ENCODE measurements around the gene MTFR1L. TPM values are rescaled to one million over a fixed set of nuclear protein-coding genes. Genes with fewer than 3 reads are reported as not detected.
A peak's percentile ranks its signal among the peaks of the same experiment; 100 is the strongest.

MTFR1L gene
- 55.2 TPM for total RNA-seq

DNA sequence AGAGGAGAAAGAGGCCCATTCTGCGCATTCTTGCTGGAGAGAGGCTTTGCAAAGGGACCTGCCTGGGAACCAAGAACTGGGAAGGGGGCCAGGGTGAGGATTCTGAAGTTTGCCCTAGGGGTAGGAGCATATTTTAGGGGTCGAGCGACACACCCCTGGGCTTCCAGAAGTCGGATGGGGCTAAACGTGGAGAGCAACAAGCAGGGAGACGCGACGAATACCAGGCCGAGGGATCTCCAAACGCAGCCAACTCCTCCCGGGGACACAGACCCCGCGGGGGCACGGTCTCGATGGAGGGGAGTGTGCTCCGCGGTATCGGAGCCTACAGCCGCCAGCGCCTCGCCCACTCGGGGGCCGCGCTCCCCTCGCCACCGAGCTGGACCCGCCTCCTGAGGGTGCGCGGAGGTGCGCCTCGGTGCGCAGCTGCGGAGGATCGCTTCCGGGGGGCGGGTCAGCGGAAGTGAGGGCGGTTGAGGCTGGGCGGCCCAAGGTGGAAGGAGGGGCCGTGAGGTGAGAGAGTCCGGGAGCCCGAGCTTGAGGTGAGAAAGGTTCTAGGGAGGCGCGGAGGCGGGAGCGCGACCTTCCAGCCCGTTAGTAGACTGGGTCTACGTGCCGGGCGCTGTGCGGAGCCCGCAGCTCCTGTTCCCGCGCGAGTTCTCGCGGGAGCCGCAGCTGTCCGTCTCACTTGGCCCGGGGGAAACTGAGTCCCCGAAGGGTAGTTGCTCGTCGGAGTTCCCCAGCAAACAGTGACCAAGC, at the start of gene MTFR1L:
MTFR1L (plus strand) TSS at position 464 of the 756 bp plus-strand sequence. CDS start 3,151 bp downstream, outside the sequence.
- DNase-seq (ENCODE audit: low read depth in 2 of 3, low spot score in 2 of 3): peak; percentile 82 to 89 (median 87)

- DNase-seq (ENCODE audit: low read depth in 2 of 3, low spot score in 2 of 3): no peak
These were observed 49.1 kb upstream of the MTFR1L start for GRCh38 chr1:25770541-25771220.

DNA sequence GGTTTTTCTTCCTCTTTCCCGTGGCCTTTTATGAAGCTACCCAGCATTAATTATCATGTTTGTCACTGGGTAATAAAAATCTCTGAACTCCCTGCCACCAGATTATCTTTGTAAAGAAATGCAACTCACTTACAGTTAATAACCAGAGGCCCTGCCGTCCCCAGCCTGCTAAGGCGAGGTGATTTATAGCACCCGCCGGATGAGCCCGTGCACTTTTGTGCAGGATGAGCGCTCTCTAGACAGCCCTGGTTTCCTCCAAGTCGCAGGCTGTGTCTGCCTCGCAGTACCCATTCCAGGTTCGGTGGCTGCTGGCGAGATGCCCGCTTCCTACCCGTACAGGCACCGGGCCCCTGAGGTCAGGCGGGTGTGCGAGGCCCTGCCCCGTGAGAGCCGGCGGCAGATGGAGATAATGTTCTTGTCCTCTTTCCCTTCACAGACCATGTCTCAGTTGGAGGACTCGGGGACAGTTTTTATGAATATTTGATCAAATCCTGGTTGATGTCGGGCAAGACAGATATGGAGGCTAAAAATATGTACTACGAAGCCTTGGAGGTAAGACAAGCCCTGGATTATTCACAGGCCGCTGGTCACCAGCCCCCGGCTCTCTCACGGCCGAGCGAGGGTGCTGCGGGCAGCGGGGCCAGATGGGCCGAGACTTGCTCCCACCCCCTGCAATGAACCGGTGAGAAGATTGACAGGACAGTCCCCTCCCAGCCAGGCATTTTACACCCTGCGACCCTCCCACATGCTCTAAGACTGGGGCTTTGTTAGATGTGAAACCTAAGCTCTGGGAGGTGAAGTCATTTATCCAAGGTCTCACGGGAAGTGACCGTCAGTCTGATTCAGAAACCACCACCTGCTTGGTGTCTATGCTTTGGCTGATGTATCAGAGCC, 48.3 kb upstream of the MTFR1L start:
- peak in 2 of 3 donors; percentile 81 to 92 for DNase-seq (ENCODE audit: low read depth in 2 of 3, low spot score in 2 of 3)

DNA sequence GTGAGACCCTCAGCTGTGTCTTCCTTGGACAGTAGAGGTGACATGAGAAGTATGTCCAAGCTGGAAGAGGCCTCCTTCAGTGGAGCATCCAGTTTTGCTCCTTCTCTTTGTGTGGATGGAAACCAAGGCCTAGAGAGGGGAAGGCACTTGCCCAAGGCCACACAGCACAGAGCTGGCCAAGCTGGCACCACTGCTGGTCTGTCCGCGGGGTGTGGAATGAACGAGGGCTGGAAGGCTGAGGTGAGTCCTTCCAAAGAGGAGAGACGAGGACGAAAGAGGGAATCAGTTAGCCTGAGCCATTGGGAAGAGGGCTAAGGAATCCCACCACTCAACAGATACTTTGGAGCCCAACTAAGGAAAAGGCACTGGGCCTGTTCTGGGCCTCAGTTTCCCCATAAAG, 47.6 kb upstream of the MTFR1L start:
- DNase-seq (ENCODE audit: low read depth in 2 of 3, low spot score in 2 of 3): no peak

GRCh38 chr1:25772692-25773245, 47.0 kb upstream of the MTFR1L start:
- DNase-seq (ENCODE audit: low read depth in 2 of 3, low spot score in 2 of 3): no peak

DNA sequence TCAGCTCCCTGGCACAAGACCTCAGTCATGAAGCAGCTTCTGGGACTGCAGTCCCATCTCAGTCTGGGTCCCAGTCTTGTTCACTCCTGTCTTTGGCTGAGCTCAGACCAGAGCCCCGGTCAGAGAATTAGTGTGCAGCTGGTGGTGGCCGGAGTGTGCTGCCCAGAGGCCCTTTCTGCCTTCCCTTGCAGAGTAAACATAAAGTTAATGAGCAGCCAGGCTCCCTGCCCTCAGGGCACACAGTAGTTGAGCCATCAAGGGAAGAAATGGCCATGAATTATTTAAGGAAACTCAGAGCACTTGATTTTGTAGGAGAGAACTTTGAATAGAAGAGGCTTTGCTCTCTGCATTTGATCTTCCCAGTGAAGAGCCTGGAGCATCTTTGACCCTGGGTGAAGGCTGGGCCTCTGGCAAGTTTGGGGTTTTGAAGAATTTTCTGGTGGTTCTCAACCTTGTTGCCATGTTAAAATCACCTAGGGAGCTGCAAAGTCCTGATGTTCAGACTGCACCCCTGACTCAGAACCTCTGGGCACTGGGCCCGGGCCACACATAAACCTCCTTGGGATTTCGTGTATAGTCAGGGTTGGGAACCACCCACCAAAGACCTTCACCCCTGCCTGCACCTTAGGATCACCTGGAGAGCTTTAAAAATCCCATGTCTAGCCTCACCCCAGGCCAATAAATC, 46.2 kb upstream of the MTFR1L start:
- no peak for DNase-seq (ENCODE audit: low read depth in 2 of 3, low spot score in 2 of 3)

DNA sequence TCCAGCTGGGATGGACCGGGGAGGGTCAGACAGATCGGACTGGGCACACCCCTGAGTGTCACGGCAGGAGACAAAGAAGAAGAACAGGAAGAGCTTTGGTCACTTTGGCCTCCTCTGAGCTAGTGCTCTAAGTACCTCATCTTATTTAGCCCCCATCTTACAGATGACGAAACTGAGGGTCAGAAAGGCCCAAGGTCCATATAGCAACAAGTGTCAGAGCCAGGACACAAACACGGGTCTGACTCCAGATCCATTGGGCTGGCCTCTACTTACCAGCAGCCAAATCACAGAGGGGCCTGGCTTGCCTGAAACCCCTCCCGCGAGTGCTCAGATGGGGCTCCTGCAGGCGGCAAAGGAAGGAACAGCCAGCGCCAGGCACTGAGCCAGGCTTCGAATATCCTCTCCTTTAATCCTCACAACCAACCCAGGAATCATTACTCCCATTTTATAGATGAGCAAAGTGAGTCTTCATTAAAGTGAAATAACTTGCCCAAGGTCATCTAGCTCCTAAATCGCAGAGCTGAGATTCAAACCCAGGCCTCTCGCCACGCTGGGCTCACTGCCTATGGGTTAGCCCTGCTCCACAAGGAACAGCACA, 45.4 kb upstream of the MTFR1L start:
- DNase-seq (ENCODE audit: low read depth in 2 of 3, low spot score in 2 of 3): no peak

DNA sequence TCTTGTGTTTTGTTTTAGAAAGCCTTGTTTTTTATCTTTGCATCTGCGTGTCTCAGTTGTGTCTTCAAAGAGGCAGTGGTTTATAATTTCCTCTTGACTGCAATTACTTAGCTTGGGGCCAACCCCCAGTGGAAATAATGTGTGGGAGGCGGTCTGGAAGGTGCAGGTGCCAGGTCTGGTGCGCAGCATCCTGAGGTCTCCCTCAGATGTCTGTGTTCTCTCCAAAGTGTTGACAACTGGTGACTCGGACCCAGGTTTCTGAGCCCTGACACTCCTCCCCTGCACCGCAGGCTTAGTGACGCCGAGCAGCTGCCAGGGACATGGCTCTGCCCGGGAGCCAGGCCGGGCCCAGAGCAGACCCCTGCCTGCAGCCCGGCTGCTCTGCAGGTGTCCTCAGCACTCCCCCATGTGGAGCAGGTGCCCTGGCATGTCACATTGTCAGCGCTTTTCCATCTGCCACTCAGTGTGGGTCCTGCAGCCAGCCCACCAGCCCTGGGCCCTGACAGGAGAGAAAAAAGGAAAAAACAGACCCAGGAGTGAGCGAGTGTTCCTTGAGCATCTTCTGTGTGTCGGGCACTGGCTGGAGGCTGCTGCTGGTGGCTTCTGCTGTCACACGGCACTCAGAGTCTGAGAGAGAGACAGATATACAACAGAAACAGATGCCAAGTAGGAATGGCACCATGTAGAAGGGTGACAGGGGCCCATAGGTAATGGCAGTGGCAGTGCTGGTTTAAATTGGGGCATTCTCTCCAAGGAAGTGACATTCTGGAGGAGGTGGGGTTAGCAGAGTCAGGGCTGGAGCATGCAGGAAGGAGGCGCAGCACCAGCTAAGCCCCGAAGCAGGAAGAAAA, 44.6 kb upstream of the MTFR1L start:
- peak in 2 of 3 donors; percentile 71 to 73 for DNase-seq (ENCODE audit: low read depth in 2 of 3, low spot score in 2 of 3)

GRCh38 chr1:25779388-25779787, 40.4 kb upstream of the MTFR1L start:
- no peak for DNase-seq (ENCODE audit: low read depth in 2 of 3, low spot score in 2 of 3)

DNA sequence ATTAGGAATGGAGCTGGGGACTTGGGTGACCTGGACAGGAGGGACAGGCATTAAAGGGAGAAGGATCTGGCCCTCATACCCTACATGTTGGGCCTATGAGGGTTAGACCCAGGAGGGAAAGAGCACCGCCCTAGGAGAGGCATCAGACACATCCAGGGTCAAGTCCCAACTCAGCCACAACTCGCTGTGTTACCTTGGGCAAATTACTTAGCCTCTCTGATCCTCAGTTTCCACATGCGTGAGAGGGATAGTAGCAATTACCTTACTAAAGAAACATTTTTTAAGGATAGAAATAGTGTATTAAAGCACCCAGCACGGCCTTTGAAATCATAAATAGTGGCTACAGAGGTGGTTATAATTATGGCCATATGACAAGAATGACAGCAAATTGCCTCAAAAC, 39.9 kb upstream of the MTFR1L start:
- DNase-seq (ENCODE audit: low read depth in 2 of 3, low spot score in 2 of 3): no peak

GRCh38 chr1:25780318-25781129, 39.2 kb upstream of the MTFR1L start:
- no peak for DNase-seq (ENCODE audit: low read depth in 2 of 3, low spot score in 2 of 3)

DNA sequence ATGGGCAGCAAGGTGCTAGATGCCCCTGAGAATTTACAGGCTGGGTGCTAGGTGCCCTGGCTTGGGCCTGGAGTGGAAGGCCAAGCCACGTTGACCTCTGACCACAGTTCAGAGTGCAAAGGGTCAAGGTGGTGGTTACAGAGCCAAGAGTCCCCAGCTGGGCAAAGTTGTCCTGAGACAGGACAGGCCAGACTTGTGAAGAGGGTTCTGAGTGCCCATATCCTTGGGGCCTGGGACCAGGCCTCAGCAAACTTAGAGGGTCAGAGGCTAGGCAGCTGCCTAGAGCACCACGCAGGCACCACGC, 38.7 kb upstream of the MTFR1L start:
- no peak for DNase-seq (ENCODE audit: low read depth in 2 of 3, low spot score in 2 of 3)

DNA sequence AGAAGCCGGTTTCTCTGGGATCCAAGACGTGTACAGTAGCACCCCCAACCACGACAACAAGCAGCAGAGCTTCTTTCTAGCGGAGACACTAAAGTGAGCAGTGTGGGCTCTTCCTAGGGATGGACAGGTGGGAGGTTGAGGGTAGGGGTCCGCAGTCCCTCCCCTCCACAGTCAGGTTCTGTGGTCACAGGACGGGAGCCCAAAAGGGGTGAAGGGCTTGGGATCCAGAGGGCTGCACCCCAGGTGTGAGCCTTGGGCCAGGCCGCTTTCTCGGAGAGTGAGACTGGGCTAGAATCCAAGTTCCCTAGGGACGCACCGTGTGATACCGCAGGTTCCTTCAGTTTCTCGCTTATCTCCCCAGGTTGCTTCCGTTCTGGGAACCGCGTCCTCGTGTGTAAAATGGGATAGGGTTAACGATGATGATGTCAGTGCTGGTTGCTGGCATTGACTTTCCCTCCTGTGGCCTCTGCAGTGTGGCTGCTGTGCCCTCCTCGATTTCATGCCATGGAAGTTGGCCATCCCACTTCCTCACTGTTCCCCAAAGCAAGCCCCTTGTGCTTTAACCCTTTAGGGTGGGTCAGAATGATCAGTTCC, 37.0 kb upstream of the MTFR1L start:
- no peak for DNase-seq (ENCODE audit: low read depth in 2 of 3, low spot score in 2 of 3)

DNA sequence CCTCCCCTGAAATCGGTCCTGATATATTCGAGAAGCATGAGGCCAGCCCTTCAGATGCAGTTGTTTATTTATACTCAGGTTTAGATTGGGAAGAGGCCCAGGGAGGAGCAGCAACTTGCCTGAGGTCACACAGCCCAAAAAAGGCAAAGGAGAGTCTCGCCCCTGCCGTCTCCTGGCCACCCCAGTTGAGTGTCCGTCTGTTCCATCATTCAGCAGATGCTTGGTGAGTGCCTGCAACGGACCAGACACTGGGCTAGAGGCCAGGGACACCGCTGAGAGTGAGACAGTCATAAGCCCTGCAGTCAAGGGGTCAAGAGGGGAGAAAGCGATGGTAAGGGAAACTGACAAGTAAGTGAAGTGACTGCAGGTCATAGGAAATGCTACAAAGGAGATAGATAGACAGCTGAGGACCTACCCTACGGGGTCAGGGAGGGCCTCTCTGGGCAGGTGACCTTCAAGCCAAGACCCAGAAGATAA, 35.1 kb upstream of the MTFR1L start:
- DNase-seq (ENCODE audit: low read depth in 2 of 3, low spot score in 2 of 3): no peak

DNA sequence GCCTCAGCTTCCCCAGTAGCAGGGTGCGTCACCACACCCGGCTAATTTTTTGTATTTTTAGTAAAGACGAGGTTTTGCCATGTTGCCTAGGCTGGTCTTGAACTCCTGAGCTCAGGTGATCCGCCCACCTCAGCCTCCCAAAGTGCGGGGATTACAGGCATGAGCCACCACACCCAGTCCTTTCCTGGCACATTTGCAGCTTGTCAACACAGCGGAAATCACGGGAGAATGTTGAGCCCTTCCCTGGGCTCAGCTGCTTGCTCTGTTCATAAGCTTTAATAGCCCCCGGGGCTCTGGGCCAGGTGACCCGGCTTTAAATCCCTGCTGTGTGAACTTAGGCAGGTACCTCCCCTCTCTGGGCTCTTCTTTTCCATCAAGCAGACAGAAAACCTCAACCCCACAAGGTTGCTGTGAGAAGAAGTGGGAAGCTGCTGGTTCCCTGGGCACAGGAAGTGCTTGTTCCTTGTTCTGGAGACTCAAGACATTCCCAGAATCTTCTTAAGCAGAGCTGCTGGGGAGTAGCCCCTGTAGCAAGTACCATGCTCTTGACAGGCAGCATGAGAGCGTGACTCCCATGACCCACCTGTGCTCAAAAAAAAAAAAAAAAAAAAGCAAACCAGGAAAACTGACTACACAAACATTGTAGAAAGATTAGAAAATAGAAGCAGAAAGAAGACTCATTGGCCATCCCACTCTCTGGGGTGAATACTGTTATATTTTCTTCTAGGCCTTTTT, 34.3 kb upstream of the MTFR1L start:
- DNase-seq (ENCODE audit: low read depth in 2 of 3, low spot score in 2 of 3): no peak

GRCh38 chr1:25786887-25787759, 32.6 kb upstream of the MTFR1L start:
- no peak for DNase-seq (ENCODE audit: low read depth in 2 of 3, low spot score in 2 of 3)

All from hematopoietic multipotent progenitor cell (in vitro differentiated cells).